Retinal pigment epithelial cell (primary cell): ENCODE measurements around the gene KRT73.
"Not testable (repeated sequence)": the region's sequence is repeated elsewhere in the genome, so short reads cannot be mapped to it uniquely, and the experiment has no call there.

Experiments
- DNase-seq: peaks from one replicate; pipeline ENCODE4 v3.0.0-alpha.2; 2010; ENCODE audit warnings: low read depth
- H3K4me3 ChIP-seq: 2 replicates; pipeline ENCODE4 v1.5.1; 2011; ENCODE audit warnings: mild to moderate bottlenecking, low read length, control low read depth, moderate library complexity
- CTCF ChIP-seq: conservative IDR thresholded peaks from 2 replicates; pipeline ENCODE4 v1.5.1; 2011; ENCODE audit warnings: low read depth, low read length, control low read depth, inconsistent platforms

The KRT73 gene

GRCh38 chr12:52602552-52602951 is 15.8 kb downstream of the KRT73 start:
- DNase-seq, result no peak
- H3K4me3 ChIP-seq, result no peak overlapping the region
- TF ChIP-seq CTCF, result no peak

DNA sequence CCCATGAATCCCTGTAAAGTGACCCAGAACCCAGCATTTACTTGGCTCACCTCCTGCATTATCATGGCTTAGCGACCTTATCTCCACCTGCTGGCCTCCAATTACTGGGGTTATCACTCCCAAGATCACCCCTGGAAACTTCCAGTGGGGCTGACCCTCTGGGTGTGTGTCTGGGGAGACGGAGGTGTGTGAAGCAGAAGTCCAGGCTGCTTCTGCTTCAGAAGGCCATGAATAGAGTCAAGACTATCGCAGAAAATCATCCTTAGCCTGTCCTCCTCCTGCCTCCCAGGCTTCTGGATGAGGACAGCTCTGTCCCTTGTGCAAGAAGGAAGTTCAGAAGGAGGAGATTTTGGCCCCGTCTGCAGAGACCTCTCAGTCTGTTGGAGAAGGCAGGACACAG is 16.7 kb downstream of the KRT73 start:
- no peak for DNase-seq
- no peak overlapping the region for H3K4me3 ChIP-seq
- no peak for TF ChIP-seq CTCF

GRCh38 chr12:52600941-52601481 is 17.3 kb downstream of the KRT73 start, which contains the start of gene KRT72:
TSS of gene KRT72 (minus strand) at chr12:52601463. CDS start at chr12:52601452, 11 bp downstream.
- no peak for DNase-seq
- no peak for TF ChIP-seq CTCF
- no peak within 1 kb of the TSS for H3K4me3 ChIP-seq

DNA sequence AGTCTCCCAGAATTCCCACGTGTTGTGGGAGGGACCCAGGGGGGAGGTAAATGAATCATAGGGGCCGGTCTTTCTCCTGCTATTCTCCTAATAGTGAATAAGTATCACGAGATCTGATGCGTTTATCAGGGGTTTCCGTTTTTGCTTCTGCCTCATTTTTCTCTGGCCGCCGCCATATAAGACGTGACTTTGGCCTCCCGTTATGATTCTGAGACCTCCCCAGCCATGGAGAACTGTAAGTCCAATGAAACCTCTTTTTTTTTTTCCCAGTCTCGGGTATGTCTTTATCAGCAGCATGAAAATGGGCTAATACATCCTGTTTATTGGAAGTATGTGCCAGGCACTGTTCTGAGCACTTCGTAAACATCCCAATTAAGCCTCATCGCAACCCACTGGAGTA is 17.9 kb downstream of the KRT73 start:
- no peak for DNase-seq
- no peak overlapping the region for H3K4me3 ChIP-seq
- no peak for TF ChIP-seq CTCF

- H3K4me3 ChIP-seq, result no peak overlapping the region
- DNase-seq, result no peak
- no peak for TF ChIP-seq CTCF
Observed at GRCh38 chr12:52600071-52600470, 18.3 kb downstream of the KRT73 start.

- no peak overlapping the region for H3K4me3 ChIP-seq
- TF ChIP-seq CTCF, result no peak
- no peak for DNase-seq
Observed at GRCh38 chr12:52598966-52599365, 19.4 kb downstream of the KRT73 start.

DNA sequence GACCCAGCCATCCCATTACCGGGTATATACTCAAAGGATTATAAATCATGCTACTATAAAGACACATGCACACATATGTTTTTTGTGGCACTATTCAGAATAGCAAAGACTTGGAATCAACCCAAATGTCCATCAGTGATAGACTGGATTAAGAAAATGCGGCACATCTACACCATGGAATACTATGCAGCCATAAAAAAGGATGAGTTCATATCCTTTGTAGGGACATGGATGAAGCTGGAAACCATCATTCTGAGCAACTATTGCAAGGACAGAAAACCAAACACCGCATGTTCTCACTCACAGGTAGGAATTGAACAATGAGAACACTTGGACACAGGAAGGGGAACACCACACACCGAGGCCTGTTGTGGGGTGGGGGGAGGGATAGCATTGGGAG is 24.1 kb downstream of the KRT73 start:
- H3K4me3 ChIP-seq, DNase-seq: not testable (repeated sequence)

GRCh38 chr12:52591521-52591920 is 26.8 kb downstream of the KRT73 start:
- no peak overlapping the region for H3K4me3 ChIP-seq
- TF ChIP-seq CTCF, result no peak
- no peak for DNase-seq
